Loucy (cell line): ENCODE data around the gene LHFPL6.

ENCODE experiments used
- H2AFZ ChIP-seq: fragments of 200-600 bp; sonication (generic); 2 replicates; pipeline ENCODE4 v1.6.0; 2016; ENCODE audit warnings: antibody characterized with exemption, mild to moderate bottlenecking, low read length, moderate library complexity
- H3F3A ChIP-seq: fragments of 200-600 bp; 2 replicates; pipeline ENCODE4 v1.6.0; 2016; ENCODE audit warnings: antibody characterized with exemption, low read depth, mild to moderate bottlenecking
- H3K27me3 ChIP-seq: fragments of 200-600 bp; sonication (generic); 2 replicates; pipeline ENCODE4 v1.6.1; 2014; ENCODE audit warnings: low read length, mild to moderate bottlenecking; ENCODE audit not compliant: insufficient read depth, poor library complexity, severe bottlenecking
- H3K36me3 ChIP-seq: fragments of 200-600 bp; sonication (generic); 2 replicates; pipeline ENCODE4 v1.6.1; 2016; ENCODE audit warnings: low read length; ENCODE audit not compliant: insufficient read depth
- H3K4me1 ChIP-seq: fragments of 200-600 bp; sonication (generic); 2 replicates; pipeline ENCODE4 v1.5.1; 2014; ENCODE audit warnings: low read length, mild to moderate bottlenecking; ENCODE audit not compliant: insufficient read depth, poor library complexity, severe bottlenecking
- H3K4me2 ChIP-seq: fragments of 200-600 bp; sonication (generic); 2 replicates; pipeline ENCODE4 v1.6.0; 2014; ENCODE audit warnings: antibody characterized with exemption, low read length, low read depth, mild to moderate bottlenecking; ENCODE audit not compliant: poor library complexity, severe bottlenecking
- H3K4me3 ChIP-seq: fragments of 200-600 bp; sonication (generic); 2 replicates; pipeline ENCODE4 v1.5.1; 2014; ENCODE audit warnings: low read length, mild to moderate bottlenecking, mixed read lengths; ENCODE audit not compliant: poor library complexity, severe bottlenecking
- H3K79me2 ChIP-seq: fragments of 200-600 bp; sonication (generic); 2 replicates; pipeline ENCODE4 v1.6.1; 2014; ENCODE audit warnings: low read length; ENCODE audit not compliant: insufficient read depth
- H3K9ac ChIP-seq: fragments of 200-600 bp; sonication (generic); 2 replicates; pipeline ENCODE4 v1.6.0; 2014; ENCODE audit warnings: mild to moderate bottlenecking, low read depth, low read length, moderate library complexity; ENCODE audit not compliant: poor library complexity, severe bottlenecking
- H3K9me2 ChIP-seq: fragments of 200-600 bp; sonication (generic); replicated peaks from 2 replicates; pipeline ENCODE4 v1.6.1; 2016; ENCODE audit warnings: low read depth, low read length, mixed read lengths
- H3K9me3 ChIP-seq: fragments of 200-600 bp; sonication (generic); 2 replicates; pipeline ENCODE4 v1.6.1; 2014; ENCODE audit warnings: mild to moderate bottlenecking, antibody characterized with exemption, low read length, low read depth; ENCODE audit not compliant: insufficient read depth
- H4K20me1 ChIP-seq: fragments of 200-600 bp; sonication (generic); 2 replicates; pipeline ENCODE4 v1.6.0; 2014; ENCODE audit warnings: antibody characterized with exemption, low read length, mild to moderate bottlenecking; ENCODE audit not compliant: insufficient read depth, poor library complexity, severe bottlenecking
- EZH2phosphoT487 ChIP-seq: fragments of 200-600 bp; IDR thresholded peaks from 2 replicates; pipeline ENCODE4 v1.6.1; 2018; ENCODE audit warnings: antibody characterized with exemption, mild to moderate bottlenecking, moderate library complexity, borderline replicate concordance
- TF ChIP-seq, protein P1 (sequence below): fragments of 200-600 bp; sonication (generic); conservative IDR thresholded peaks from 2 replicates; pipeline ENCODE4 v1.5.1; 2014; ENCODE audit warnings: mild to moderate bottlenecking, antibody characterized with exemption, low read length

LHFPL6 gene

DNA sequence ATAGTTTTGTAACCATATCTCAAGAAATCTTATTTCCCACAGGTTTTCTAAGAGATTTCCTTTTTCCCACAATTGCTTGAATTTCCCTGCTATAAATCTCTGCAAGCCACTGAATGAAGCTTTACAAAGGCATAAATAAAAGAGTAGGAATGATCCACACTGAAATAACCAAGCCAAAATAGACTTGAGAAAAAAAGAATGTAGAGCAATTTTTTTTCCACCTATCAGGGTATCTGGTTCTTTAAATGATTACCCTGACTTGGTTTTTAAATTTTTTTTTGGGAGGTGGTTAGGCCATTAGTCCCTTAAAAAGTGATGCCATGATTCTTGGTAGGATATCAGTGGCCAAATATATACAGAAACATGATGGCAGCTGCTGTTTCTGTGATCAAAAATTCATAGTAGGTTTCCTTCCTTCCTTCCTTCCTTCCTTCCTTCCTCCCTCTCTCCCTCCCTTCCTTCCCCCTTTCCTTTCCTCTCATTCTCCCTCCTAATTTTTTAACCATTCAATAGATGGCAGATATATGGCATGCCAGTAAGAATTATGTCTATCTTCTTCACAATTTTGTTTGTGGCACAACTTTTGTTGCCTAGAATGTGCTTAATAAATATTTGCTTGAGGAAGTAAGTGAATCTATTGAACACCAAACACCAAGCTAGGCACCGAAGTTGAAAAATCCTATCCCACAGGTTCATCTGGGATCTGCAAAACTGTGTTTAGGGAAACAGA, 233.7 kb downstream of the LHFPL6 start:
- no peaks in the 10 kb centered on the region for H3K79me2 ChIP-seq
- H4K20me1 ChIP-seq, result no peaks in the 10 kb centered on the region
- TF ChIP-seq EZH2phosphoT487, result no peak
- TF ChIP-seq, protein P1, sequence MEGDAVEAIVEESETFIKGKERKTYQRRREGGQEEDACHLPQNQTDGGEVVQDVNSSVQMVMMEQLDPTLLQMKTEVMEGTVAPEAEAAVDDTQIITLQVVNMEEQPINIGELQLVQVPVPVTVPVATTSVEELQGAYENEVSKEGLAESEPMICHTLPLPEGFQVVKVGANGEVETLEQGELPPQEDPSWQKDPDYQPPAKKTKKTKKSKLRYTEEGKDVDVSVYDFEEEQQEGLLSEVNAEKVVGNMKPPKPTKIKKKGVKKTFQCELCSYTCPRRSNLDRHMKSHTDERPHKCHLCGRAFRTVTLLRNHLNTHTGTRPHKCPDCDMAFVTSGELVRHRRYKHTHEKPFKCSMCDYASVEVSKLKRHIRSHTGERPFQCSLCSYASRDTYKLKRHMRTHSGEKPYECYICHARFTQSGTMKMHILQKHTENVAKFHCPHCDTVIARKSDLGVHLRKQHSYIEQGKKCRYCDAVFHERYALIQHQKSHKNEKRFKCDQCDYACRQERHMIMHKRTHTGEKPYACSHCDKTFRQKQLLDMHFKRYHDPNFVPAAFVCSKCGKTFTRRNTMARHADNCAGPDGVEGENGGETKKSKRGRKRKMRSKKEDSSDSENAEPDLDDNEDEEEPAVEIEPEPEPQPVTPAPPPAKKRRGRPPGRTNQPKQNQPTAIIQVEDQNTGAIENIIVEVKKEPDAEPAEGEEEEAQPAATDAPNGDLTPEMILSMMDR, result no peak

GRCh38 chr13:39365879-39366278, 237.1 kb downstream of the LHFPL6 start:
- Histone ChIP-seq H3K4me1 (no peaks in the 10 kb centered on the region), H3K27me3 (no peaks in the 10 kb centered on the region), H3K4me2 (no peak overlapping the region), H3K4me3 (no peak overlapping the region), H4K20me1 (no peaks in the 10 kb centered on the region), H3K79me2 (no peaks in the 10 kb centered on the region), H3K9me3 (no peaks in the 10 kb centered on the region), H3K36me3 (no peaks in the 10 kb centered on the region), H3F3A (no peaks in the 10 kb centered on the region), H2AFZ (no peak overlapping the region), H3K9ac (no peak overlapping the region), H3K9me2 (no peaks in the 10 kb centered on the region)
- TF ChIP-seq EZH2phosphoT487, result no peak
- TF ChIP-seq, protein P1, result no peak

More for the DNA sequence above, 233.7 kb downstream of the LHFPL6 start:
- H2AFZ ChIP-seq, result no peak overlapping the region
- H3F3A ChIP-seq, result no peaks in the 10 kb centered on the region
- no peaks in the 10 kb centered on the region for H3K36me3 ChIP-seq
- no peaks in the 10 kb centered on the region for H3K4me1 ChIP-seq
- no peaks in the 10 kb centered on the region for H3K27me3 ChIP-seq
- no peaks in the 10 kb centered on the region for H3K9me2 ChIP-seq
- no peak overlapping the region for H3K4me3 ChIP-seq
- H3K9me3 ChIP-seq, result no peaks in the 10 kb centered on the region
- H3K9ac ChIP-seq, result no peak overlapping the region
- no peak overlapping the region for H3K4me2 ChIP-seq

GRCh38 chr13:39364947-39365468, 238.0 kb downstream of the LHFPL6 start:
- Histone ChIP-seq H3K27me3 (no peaks in the 10 kb centered on the region), H2AFZ (no peak overlapping the region), H3K4me2 (no peak overlapping the region), H3K9me2 (no peaks in the 10 kb centered on the region), H3K9ac (no peak overlapping the region), H3K79me2 (no peaks in the 10 kb centered on the region), H4K20me1 (no peaks in the 10 kb centered on the region), H3K4me1 (no peaks in the 10 kb centered on the region), H3K4me3 (no peak overlapping the region), H3K36me3 (no peaks in the 10 kb centered on the region), H3F3A (no peaks in the 10 kb centered on the region), H3K9me3 (no peaks in the 10 kb centered on the region)
- TF ChIP-seq EZH2phosphoT487, result no peak
- TF ChIP-seq, protein P1, result no peak
